NT2/D1 (cell line): ENCODE measurements around the gene ETV3.

Experiments
- DNase-seq: peaks from one replicate; pipeline ENCODE4 v3.0.0-alpha.2; 2011; ENCODE audit warnings: low read depth, low spot score
- H3K27me3 ChIP-seq: 2 replicates; pipeline ENCODE4 v1.6.0; 2011; ENCODE audit warnings: mild to moderate bottlenecking; ENCODE audit not compliant: insufficient read length, insufficient read depth
- H3K36me3 ChIP-seq: 2 replicates; pipeline ENCODE4 v1.6.1; 2011; ENCODE audit warnings: mild to moderate bottlenecking, low read length, mixed read lengths; ENCODE audit not compliant: insufficient read depth, insufficient read length
- H3K4me1 ChIP-seq: 2 replicates; pipeline ENCODE4 v1.5.1; 2011; ENCODE audit not compliant: insufficient read depth, insufficient read length
- H3K4me3 ChIP-seq: 2 replicates; pipeline ENCODE4 v1.5.1; 2011; ENCODE audit warnings: low read depth; ENCODE audit not compliant: insufficient read length
- H3K9ac ChIP-seq: 2 replicates; pipeline ENCODE4 v1.6.0; 2011; ENCODE audit warnings: low read depth; ENCODE audit not compliant: insufficient read length
- H3K9me3 ChIP-seq: 2 replicates; pipeline ENCODE4 v1.5.1; 2011; ENCODE audit warnings: mild to moderate bottlenecking, low read length; ENCODE audit not compliant: insufficient read depth
- SUZ12 ChIP-seq: IDR thresholded peaks from 2 replicates; pipeline ENCODE4 v1.6.1; 2011; ENCODE audit not compliant: insufficient read length, insufficient read depth; ENCODE audit errors: extremely low read depth
- YY1 ChIP-seq: IDR thresholded peaks from 2 replicates; pipeline ENCODE4 v1.6.1; 2011; ENCODE audit not compliant: insufficient read length, insufficient read depth
- ZNF274 ChIP-seq: IDR thresholded peaks from 2 replicates; pipeline ENCODE4 v1.6.1; 2011; ENCODE audit warnings: mild to moderate bottlenecking, low read depth, low read length

The ETV3 gene

GRCh38 chr1:157137408-157138219 is 581 bp downstream of the ETV3 start:
- H3K9me3 ChIP-seq, result no peaks in the 10 kb centered on the region
- peaks cover 8% of the 10 kb centered on the region for H3K4me1 ChIP-seq
- H3K36me3 ChIP-seq, result peaks cover 40% of the 10 kb centered on the region
- H3K4me3 ChIP-seq, result peak overlapping the region; percentile 96
- DNase-seq, result no peak
- H3K27me3 ChIP-seq, result no peaks in the 10 kb centered on the region
- peak overlapping the region; percentile 96 for H3K9ac ChIP-seq
- no peak for TF ChIP-seq SUZ12
- TF ChIP-seq ZNF274, result no peak
- TF ChIP-seq YY1, result no peak

- Histone ChIP-seq H3K9me3 (no peaks in the 10 kb centered on the region), H3K4me3 (peak overlapping the region; percentile 96), H3K27me3 (no peaks in the 10 kb centered on the region), H3K4me1 (peaks cover 8% of the 10 kb centered on the region), H3K36me3 (peaks cover 46% of the 10 kb centered on the region), H3K9ac (peak overlapping the region; percentile 96)
- TF ChIP-seq YY1, result no peak
- TF ChIP-seq ZNF274, result no peak
- TF ChIP-seq SUZ12, result no peak
- DNase-seq, result no peak
Observed at GRCh38 chr1:157137046-157137407, 1.2 kb downstream of the ETV3 start.

- Histone ChIP-seq H3K4me3 (no peak overlapping the region), H3K4me1 (peaks cover 7% of the 10 kb centered on the region), H3K27me3 (no peaks in the 10 kb centered on the region), H3K9me3 (no peaks in the 10 kb centered on the region), H3K36me3 (peaks cover 55% of the 10 kb centered on the region), H3K9ac (no peak overlapping the region)
- TF ChIP-seq ZNF274, result no peak
- DNase-seq, result no peak
Observed at GRCh38 chr1:157136133-157136532, 2.1 kb downstream of the ETV3 start.

GRCh38 chr1:157135646-157136045 is 2.5 kb downstream of the ETV3 start:
- H3K4me1 ChIP-seq, result peaks cover 5% of the 10 kb centered on the region
- H3K36me3 ChIP-seq, result peaks cover 60% of the 10 kb centered on the region
- no peak overlapping the region for H3K4me3 ChIP-seq

GRCh38 chr1:157135070-157135469 is 3.1 kb downstream of the ETV3 start:
- peaks cover 65% of the 10 kb centered on the region for H3K36me3 ChIP-seq
- H3K4me3 ChIP-seq, result no peak overlapping the region
- H3K9me3 ChIP-seq, result no peaks in the 10 kb centered on the region
- no peak for DNase-seq
- peaks cover 5% of the 10 kb centered on the region for H3K4me1 ChIP-seq
- H3K27me3 ChIP-seq, result no peaks in the 10 kb centered on the region
- TF ChIP-seq ZNF274, result no peak
- no peak for TF ChIP-seq SUZ12
- no peak for TF ChIP-seq YY1
- H3K9ac ChIP-seq, result no peak overlapping the region

More at GRCh38 chr1:157135646-157136045, 2.5 kb downstream of the ETV3 start:
- no peak for TF ChIP-seq SUZ12
- TF ChIP-seq YY1, result no peak
- TF ChIP-seq ZNF274, result no peak
- DNase-seq, result no peak
- no peaks in the 10 kb centered on the region for H3K27me3 ChIP-seq
- no peak overlapping the region for H3K9ac ChIP-seq
- no peaks in the 10 kb centered on the region for H3K9me3 ChIP-seq

- TF ChIP-seq ZNF274 (no peak), YY1 (no peak), SUZ12 (no peak)
- Histone ChIP-seq H3K27me3 (no peaks in the 10 kb centered on the region), H3K4me3 (no peak overlapping the region), H3K36me3 (peaks cover 69% of the 10 kb centered on the region), H3K9me3 (no peaks in the 10 kb centered on the region), H3K9ac (no peak overlapping the region), H3K4me1 (peaks cover 5% of the 10 kb centered on the region)
- no peak for DNase-seq
Observed at GRCh38 chr1:157134442-157134841, 3.8 kb downstream of the ETV3 start.

GRCh38 chr1:157133426-157133825 is 4.8 kb downstream of the ETV3 start:
- H3K36me3 ChIP-seq, result peaks cover 79% of the 10 kb centered on the region
- TF ChIP-seq YY1, result no peak
- no peak for TF ChIP-seq SUZ12
- no peak for TF ChIP-seq ZNF274
- no peak for DNase-seq
- H3K4me1 ChIP-seq, result peaks cover 5% of the 10 kb centered on the region
- H3K9ac ChIP-seq, result no peak overlapping the region
- H3K4me3 ChIP-seq, result no peak overlapping the region
- H3K27me3 ChIP-seq, result no peaks in the 10 kb centered on the region
- H3K9me3 ChIP-seq, result no peaks in the 10 kb centered on the region
